Inferior parietal cortex (tissue), 1 donor: ENCODE data around the gene C1GALT1.

Source experiments
- DNase-seq: peaks from one replicate; pipeline ENCODE4 v3.0.0-alpha.2; 2016; ENCODE audit errors: extremely low spot score

The C1GALT1 gene

GRCh38 chr7:7201578-7202374 lies 19.4 kb downstream of the C1GALT1 start:
- DNase-seq, result no peak

- DNase-seq, result no peak
Measured at GRCh38 chr7:7202375-7202720, 20.0 kb downstream of the C1GALT1 start.

DNA sequence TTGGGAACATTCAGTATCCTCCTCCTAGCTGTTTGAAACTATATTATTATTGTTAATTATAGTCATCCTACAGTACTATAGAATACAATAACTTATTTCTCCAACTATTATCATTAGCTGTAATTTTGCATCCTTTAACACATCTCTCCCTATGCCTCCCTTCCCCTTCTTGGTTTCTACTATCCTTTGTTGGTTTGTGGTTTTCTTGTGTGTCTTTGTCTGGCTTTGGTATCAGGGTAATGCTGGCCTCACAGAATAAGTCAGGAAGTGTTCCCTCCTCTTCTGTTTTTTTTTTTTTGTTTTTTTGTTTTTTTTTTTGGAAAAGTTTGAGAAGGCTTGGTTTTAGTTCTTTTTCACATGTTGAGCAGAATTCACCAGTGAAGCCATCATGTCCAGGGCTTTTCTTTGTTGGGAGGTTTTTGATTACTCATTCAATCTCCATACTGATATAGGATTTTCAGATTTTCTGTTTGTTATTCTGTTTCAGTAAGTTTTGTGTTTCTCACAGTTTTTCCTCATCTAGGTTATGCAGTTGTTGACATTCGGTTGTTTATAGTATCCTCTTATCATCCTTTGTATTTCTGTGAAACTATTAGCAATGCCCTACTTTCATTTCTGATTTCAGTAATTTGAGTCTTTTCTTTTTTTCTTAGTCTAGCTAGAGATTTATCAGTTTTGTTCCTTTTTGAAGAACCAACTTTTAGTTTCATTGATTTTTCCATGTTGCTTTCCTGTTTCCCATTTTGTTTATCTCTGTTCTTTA lies 21.6 kb downstream of the C1GALT1 start:
- DNase-seq, result no peak

GRCh38 chr7:7207876-7208275 lies 25.5 kb downstream of the C1GALT1 start:
- no peak for DNase-seq

GRCh38 chr7:7208520-7208919 lies 26.2 kb downstream of the C1GALT1 start:
- DNase-seq, result no peak

DNA sequence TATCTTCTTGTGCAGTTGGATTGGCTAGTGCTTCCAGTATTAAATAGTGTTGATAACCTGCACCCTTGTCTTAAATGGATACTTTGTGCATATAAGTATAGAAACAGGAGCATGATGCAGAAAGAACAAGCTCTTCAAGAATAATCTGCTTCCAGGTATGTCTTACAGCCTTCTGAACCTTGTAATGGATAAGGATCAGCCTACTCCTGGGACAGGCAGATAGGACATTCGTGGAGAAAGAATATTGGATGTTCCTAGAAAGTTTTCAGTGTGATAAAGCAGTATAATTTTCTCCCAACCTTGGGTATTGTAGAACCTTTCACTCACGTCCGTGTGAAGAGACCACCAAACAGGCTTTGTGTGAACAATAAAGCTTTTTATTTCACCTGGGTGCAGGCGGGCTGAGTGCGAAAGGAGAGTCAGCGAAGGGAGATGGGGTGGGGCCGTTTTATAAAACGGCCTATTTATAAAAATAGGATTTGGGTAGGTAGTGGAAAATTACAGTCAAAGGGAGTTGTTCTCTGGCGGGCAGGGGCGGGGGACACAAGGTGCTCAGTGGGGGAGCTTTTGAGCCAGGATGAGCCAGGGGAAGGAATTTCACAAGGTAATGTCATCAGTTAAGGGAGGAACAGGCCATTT lies 27.2 kb downstream of the C1GALT1 start:
- no peak for DNase-seq

GRCh38 chr7:7210475-7211237 lies 28.3 kb downstream of the C1GALT1 start:
- no peak for DNase-seq

GRCh38 chr7:7212612-7213011 lies 30.3 kb downstream of the C1GALT1 start:
- no peak for DNase-seq

GRCh38 chr7:7214398-7215347 lies 32.3 kb downstream of the C1GALT1 start:
- no peak for DNase-seq

DNA sequence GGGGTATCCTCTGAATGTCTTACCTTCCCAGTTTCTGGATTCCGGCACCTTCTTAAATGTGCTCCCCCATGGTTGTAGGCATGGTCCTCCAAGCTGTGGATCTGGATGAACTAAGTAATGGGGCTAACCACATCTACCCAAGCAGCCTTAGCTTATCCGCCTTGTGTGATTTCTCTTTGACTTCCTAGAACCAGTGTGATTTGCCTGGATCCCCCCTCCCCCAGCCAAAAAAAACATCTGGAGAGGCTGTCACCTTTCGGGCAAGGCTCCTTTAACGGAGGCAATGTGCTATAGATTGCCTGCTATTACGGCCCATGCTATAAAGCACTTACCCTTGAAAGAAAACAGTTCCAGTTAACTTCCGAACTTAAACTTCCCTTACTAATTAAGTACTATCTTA lies 33.9 kb downstream of the C1GALT1 start:
- no peak for DNase-seq

- no peak for DNase-seq
Measured at GRCh38 chr7:7219216-7219615, 36.9 kb downstream of the C1GALT1 start.

- no peak for DNase-seq
Measured at GRCh38 chr7:7220821-7221220, 38.5 kb downstream of the C1GALT1 start.

- no peak for DNase-seq
Measured at GRCh38 chr7:7221599-7222038, 39.3 kb downstream of the C1GALT1 start.

DNA sequence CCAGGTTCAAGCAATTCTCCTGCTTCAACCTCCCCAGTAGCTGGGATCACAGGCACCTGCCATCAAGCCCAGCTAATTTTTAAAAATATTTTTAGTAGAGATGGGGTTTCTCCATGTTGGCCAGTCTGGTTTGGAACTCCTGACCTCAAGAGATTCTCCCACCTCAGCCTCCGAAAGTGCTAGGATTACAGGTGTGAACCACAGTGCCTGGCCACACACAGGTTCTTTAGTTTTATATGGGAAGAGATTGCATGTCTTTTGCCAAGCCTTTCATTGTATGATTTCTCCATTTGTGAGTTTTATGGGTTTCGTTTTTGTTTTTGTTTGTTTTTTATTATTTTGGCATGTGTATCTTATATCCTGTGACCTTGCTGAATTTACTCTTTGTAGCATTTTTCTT lies 40.9 kb downstream of the C1GALT1 start:
- no peak for DNase-seq

GRCh38 chr7:7226407-7226806 lies 44.1 kb downstream of the C1GALT1 start:
- DNase-seq, result no peak

- no peak for DNase-seq
Measured at GRCh38 chr7:7228472-7228871, 46.1 kb downstream of the C1GALT1 start.

- DNase-seq, result peak; percentile 81
Measured at GRCh38 chr7:7228967-7229366, 46.6 kb downstream of the C1GALT1 start.

DNA sequence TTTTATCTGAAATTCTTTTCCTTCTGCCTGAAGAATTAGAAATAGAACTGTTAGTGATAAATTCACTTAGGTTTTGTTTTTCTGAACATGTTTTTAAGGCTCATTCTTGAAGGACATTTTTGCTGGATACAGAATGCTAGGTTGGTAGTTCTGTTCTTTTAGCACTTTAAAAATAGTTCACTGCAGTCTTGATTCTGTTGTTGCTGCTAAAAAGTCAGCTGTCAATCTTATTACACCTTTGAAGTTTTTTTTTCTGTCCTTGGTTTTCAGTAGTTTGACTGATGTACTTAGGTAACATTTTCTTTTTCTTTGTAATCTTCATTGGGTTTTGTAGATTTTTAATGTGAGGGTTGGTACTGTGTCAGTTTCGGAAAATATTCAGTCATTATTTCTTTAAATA lies 48.7 kb downstream of the C1GALT1 start:
- DNase-seq, result no peak

GRCh38 chr7:7231865-7232264 lies 49.5 kb downstream of the C1GALT1 start:
- DNase-seq, result no peak

GRCh38 chr7:7235347-7235746 lies 53.0 kb downstream of the C1GALT1 start:
- DNase-seq, result no peak

- DNase-seq, result no peak
Measured at GRCh38 chr7:7236041-7236440, 53.7 kb downstream of the C1GALT1 start.
